SHP77 treated with DMSO at 0.1 percent for 48 hours (cell line): ENCODE results near the gene ARHGEF9.

Experiments
- DNase-seq: peaks from one replicate; lab custom pipeline; 2025; lab: John Stamatoyannopoulos, UW

Gene ARHGEF9

DNA sequence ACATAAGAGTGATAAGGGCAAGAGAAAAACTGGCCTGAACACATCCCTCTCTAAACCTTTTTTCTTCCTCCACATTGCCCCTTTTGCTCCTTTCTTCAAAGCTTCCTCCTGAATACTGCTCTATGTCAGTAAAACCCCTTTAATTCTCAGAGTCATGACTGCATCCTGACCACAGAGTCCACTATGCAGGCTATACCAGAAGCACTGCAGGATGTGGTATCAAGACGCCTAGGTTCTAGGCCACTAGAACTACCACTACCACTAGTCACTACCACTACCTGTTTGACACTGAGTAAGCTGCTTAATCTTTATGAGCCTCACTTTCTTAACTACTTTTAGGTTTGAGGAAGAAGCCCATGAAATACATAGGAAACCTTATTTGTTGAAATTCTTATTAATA is 38.7 kb downstream of the ARHGEF9 start:
- no peak for DNase-seq

DNA sequence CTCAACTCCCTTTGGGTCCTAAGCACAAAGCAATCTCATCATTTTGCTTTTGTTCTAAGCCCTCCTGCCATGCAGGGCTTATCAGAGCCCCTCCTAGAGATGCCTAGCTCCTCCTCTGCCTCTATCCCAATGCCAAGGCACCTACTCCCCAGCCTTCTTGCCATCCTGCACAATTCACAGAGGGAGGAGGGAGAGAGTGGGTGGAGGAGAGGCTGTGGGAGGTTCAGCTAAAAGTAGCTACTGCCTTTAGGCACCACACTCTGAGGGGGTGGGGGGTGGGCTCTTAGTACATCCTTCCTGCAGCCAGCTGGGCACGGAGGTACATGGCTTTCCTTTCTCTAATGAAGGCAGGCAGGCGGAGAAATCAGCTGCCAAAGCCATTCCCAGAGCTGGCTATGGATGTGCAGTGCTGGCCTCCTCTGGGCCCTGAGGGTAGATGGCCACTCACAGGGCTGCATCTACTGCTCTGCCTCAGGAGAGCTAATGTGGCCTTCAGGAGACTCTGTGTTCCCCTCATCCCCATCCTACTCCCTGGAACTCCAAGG is 40.1 kb downstream of the ARHGEF9 start:
- no peak for DNase-seq

DNA sequence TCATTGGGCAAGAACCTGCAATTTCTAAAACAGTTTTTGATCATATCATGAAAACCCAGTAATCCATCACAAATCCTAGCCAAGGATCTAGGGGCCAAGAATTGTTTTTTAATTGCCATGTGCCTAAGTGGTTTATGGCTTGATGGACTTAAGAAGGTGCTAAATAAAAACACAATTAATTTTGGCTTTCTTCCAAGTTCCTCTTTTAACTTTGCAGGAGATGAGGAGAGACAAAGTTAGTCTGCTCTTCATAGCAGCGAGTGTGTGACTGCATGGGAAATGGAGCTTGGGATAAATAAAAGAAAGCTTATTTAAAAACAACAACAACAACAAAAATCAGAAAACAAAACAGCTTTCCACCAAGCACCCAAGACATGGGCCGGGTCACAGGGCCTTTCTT is 41.4 kb downstream of the ARHGEF9 start:
- no peak for DNase-seq

DNA sequence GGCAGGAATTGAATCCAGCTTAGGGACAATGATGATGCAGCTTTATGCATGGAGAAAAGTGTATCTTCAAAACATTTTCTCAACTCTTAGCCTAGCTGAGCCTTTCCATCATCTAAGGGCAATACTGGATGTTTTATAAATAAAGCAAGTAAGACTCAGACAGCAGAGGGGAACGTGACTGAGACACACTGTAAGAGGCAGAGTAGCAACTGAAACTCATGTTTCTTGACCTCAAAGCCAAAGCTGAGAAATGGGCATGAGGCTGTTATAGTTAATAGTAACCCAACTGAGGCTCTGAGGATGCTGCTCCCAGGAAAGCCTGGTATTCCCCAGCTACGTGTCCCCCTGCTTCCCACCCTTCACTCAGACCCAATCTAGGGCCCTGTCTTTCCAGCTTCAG is 44.6 kb downstream of the ARHGEF9 start:
- DNase-seq, result no peak

DNA sequence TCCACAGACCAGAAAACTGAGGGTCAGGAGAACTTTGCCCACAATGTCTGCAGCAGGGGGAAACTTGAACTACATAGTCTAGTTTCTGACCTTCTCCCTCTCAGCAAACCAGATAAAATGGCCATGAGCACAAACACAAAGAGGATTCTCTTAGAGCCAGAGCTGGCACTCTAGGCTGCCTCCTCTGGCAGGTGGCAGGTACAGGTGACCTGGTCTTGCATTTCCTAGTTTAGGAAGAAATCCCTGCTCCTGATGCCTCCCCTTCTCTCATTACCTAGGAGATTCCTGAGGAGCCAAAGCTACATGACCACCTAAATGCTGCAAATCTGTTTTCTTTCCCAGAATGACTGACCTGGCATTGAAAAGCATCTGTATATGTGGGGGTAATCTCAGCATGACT is 45.1 kb downstream of the ARHGEF9 start:
- DNase-seq, result no peak

DNA sequence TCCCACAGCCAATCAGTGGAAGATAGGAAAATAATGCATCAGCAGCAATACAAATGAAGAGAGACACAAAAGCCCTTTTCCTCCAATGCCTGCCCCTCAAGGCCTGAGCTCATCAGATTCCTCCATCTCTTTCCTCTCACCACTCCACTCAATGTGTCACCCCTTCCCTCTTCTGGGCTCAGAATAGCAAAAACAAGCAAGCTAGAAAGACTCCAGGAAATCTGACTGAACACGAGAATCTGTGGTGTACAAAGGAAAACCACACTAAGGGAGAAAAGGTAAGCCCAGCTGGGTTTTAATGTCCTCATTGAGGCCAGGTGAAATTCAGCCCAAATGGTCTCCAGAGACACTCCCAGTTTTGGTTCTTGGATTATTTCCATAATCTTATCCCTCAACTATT is 46.3 kb downstream of the ARHGEF9 start:
- no peak for DNase-seq

DNA sequence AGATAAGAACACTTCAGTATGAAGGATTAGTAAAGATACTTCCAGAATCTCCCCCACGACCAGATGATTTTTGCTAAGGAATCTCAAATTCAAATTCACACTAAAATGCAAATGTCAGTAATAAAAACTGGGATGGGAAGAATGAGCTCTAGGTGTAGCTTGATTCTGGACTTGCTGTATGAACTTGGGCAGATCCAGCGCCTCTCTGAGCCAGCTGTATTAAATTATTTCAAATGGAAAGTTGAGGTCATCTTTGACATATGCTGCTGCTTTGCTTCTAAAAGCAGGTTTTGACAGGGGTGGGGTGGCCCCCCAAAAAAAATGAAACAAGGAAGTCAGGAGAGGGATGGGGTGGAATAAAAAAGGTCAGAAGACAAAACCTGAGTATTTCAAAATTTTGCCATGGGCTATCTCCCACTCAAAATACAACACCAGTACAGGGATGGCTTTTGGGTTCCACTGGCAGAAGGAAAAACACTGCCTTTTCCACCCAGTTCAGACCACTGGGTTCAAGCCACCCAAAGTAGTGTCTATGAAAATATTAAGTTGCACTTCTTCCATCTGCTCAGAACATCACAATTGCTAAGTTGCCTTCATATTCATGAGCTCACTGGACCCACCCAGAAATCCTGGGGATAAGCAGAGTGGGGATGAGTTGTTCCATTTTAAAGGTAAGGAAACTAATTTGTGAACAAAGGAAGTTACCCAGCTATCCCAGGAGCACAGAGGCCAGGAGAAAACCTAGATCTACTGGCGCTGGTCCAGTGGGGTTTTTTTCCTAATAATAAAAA is 47.7 kb downstream of the ARHGEF9 start:
- DNase-seq, result no peak

DNA sequence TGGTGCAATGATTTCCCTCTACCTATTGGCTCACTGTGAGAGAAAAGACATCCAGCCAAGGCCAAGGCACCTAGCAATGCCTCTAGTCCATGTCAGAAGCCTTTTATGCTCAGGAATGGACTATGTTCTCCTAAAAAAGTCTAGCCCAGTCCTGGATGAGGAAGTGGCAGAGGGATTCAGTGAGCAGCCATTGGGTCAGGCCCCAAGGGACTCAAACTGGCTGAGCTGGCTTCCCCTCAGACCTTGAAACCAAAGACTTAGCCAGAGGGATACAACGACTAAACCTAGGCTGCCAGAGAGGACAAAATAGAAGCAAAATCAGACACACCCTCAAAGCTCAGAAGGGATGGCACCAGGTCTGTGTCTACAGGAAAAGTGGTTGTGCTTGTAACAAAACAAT is 49.1 kb downstream of the ARHGEF9 start:
- DNase-seq, result no peak

DNA sequence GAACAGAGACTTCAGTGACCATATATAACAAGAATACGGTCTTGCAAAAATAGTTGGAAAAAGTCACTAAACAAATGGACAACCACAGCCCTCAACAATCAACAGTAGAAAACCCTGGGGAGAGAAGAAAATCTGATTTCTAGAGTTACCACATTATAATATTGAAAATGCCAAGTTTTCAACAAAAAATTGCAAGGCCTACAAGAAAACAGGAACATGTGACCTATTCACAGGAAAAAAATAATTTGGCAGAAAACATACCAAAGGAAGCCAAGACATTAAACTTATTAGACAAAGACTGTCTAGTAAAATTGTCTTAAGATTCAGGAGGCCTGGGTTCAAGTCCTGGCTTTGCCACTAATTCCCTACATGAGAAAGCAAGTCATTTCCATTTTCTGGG is 64.7 kb downstream of the ARHGEF9 start:
- no peak for DNase-seq

DNA sequence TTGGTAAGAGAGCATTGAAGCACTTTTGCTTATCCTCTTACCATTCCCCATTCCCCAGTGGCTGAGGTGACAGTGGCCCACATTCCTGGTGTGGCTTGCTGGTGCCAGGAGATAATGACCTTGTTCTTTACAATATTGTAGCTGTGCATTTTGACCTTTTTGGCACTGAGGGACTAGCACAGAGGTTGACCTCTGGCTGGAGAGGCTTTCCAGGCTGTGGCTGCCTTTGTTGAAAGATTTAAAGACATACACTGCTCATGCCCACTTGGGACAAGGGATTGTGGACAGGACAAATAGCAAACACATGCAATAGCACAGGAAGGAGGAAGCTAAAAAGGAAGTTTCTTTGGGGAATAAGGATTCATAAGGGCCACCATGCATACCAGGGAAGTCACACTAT is 65.4 kb downstream of the ARHGEF9 start:
- no peak for DNase-seq

DNA sequence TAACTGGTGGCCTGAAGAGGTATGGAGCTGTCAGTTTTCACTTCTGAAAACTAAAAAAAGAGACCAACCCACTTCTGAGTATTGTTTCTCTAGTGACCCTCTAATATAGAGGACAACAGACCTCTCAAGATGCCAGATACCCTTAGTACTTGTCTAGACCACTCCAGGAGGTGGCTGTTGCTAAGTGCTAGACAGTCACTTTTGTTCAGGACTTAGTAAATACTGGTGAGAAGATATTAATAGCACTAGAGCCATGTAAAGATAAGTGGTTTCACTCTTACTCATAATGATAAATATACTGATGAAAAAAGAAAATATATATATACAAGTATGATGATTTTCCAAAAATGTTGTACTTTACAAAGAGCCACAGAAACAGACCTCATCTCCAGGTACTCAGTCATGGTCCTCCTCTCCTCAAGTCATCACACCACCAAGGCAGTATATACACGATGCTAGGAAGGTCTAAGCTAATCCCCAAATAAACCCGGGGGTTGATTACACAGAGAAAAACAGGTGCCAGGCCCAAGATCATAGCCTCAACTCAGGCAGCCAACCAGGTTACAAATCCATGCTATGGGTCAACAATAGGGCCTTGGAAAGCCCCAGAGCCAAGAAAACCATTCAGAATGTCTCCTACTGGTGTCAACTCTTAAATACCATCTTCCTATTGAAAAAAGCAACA is 66.9 kb downstream of the ARHGEF9 start:
- no peak for DNase-seq

DNA sequence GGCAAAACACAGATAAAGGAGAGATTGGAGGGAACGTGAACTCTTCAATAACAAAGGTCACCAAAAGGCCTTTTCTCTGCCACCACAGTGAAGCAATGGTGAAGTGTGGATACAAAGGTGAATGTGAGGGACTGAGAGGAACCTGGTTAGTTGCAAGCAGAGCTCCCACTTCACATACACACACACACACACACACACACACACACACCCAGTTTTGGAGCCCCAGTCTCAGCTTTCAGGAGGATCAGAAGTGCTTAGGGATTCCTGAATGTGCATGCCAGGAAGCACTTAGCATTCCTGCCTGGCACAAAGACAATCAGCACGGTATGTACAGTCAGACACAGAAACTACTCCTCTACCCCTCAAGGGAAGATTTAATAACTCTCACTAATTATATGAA is 71.5 kb downstream of the ARHGEF9 start:
- DNase-seq, result no peak

DNA sequence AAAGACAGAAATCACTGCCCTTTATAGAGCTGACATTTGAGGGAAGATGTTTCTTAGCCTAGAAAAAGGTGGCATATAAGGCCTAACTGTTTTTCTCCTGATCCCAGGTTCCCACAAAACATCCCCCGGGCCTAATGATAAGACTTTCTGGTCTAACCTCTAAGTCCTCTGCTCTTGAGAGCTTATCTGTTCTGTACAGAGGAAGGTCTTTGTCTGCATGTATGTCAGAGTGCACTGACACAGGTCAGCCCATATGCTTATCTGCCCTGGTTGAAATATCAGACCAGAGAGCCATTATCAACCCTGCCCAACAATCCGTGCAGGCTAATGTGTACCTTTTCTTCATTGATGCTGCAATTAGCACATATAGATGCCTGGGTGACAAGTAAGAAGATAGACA is 76.2 kb downstream of the ARHGEF9 start:
- no peak for DNase-seq

DNA sequence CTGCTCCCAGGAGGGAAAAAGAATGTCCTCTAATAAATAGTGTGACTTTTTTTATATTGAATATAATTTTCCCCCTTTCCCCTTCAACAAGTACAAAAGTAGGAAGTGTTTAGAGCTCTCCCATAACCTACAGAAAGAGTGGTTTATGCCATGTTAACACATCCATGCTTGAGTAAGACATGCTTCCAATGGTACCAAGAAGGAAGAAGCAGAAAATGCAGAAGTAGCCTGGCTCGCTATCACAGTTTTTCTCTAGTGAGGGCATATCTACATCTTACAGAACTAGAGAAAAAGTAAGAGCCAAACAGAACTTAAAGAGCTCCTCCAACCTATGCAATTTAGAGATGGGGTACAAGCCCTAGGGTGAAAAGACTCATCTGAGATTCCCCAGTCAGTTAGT is 82.5 kb downstream of the ARHGEF9 start:
- no peak for DNase-seq

DNA sequence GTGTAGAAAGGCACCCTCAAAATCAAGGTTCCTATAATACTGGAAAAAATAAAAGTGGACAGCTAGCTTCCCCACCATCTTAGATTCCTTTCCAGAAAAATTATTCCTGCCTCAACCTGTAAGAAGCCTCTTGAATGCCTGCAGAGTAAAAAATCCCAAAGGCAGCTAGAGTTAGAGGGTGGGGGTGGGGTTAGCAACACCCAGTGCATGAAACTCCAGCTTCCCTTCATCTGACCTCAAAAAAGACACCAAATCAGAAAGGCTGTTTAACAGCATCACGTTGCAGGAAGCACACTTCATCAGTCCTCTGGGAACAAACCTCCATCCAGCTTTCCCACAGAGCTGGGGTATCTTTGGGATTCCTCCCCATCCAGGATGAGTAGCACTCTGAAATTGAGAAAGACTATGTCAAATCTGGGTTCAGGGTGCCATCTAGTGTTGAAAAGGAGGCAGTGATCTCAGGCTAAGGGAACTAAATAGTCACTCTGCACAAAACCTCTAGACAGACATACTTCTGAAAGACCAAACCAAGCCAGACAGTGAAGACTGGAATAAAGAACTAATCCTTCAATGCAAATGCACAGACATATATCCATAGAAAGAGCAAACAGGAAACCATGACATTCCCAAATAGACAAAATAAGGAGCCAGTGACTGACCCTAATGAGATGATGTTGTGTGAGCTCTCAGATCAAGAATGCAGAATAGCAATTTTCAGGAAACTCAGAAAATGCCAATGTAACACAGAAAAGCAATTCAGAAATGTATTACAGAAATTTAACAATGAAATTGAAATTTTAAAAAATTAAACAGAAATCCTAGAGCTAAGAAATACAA is 97.9 kb downstream of the ARHGEF9 start:
- no peak for DNase-seq

DNA sequence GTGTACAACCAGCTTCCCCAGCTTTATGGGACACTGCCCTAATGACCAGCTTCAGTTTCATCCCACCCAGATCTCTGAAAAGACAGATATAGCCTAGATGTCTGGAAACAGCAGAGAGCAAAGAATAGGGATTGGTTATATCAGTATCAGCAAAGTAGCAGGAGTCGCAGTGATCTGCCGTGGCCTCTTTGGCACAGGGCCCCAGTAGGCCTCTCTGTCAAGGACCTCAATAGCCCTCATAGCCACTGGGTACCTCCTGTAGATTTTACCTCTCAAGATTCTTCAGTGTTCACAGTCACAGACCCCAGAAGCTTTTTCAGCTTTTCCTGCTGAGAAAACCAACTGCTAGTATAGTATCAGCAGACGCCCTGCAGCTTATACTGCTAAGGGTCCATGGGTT is 104.6 kb downstream of the ARHGEF9 start:
- no peak for DNase-seq

DNA sequence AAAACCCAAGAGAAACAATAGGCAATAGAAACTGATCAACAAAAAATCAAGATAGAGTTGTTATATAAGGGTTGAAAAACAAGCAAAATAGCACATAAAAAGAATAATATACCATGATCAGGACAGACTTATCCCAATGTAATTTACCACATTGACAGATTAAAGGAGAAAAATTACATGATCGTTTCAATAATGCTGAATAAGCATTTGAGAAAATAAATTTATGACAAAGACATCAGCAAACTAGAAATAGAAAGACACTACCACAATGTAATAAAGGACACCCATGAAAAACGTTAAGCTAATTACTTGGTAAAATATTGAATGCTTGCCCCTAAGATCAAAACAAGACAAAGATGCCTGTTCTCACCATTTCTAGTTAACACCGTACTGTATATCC is 105.6 kb downstream of the ARHGEF9 start:
- DNase-seq, result no peak

DNA sequence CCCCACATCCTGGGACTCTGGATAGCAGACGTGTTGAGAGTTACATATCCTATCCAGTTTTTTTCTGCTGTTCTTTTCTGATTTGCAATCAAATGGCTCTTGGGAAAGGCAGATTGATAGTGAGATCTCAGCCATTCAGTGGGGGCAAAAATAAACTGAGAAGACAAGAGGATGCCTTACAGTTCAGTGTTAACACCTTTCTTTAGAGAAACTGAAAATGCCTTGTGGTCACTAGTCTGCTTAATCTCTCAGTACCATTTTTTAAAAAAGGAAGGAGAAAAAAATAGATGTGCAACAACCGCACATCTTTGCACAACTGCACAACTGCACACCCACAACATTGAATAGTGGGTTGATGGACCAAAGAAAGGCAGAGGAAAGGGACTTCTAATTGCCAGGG is 109.3 kb downstream of the ARHGEF9 start:
- DNase-seq, result no peak

DNA sequence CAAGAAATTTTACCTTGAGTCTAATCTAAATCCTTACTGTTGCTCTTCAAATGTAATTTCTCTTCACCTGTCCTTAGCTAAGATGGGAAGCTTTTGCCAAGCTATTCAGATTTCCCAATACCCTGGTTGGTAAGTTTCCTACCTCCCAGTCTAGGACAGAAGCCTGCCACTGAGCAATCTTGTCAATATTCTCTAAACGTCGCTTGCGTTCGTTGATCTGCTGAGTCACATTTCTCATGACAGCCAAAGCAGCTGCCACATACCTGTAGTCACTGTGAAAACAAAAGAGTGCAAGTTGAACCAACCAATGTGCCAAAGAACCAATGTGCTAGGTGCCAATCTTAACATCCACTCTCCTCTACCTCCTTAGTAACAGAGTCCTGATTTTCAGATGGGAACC is 111.1 kb downstream of the ARHGEF9 start:
- no peak for DNase-seq

DNA sequence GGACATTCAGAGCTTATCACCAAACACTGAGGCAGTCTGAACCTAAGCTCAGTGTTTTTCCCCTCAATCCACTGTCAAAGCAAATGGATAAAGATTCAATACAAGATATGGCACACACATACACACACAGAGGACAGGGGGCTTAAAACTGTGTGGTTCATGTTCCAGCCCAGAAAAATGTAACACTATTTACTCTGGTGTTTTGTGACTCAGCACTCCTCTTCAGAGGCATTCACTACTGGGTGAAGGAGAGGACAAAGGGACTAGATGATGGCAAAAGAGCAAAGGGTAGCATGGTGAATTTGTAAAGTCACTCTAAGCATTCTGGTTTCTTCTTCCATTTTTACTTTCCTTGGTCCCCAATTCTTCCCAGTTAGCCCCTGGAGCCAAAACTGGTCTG is 120.3 kb downstream of the ARHGEF9 start:
- no peak for DNase-seq

DNA sequence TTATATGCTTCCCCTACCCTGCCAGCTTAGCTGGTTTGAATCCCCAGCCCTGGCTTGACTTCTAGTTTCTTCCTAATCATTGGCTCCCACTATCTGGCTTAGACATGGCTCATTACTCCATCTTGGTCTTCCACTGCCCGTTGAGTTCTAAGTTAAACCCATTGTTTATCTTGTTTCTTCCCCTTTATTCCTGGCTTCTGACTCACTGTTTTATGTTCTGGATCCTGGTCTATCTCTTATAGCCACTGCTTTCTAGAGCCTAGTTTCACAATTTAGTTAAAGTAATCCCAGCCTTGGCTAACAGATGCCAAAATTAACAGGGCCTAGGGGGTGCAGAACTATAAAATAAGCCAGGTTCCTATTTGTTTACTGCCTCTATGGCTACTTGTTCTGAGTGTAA is 120.9 kb downstream of the ARHGEF9 start:
- no peak for DNase-seq

DNA sequence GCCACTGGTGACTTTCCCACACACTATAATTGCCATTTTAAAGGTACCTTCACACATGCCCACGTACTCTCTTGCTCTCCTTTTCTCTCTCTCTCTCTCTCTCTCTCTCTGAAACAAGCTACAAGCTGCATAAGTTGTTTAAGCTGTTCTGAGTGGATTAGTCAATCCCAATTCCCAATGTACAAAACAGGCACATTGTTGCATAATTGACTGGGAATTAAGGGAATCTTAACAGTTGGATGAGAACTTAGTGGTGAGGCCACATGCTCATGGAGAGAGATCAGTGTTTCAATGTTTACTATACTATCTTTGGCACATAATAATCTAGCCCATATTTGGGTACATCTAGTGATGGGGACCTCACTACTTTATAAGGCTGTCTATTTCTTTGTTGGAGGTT is 123.3 kb downstream of the ARHGEF9 start:
- no peak for DNase-seq

DNA sequence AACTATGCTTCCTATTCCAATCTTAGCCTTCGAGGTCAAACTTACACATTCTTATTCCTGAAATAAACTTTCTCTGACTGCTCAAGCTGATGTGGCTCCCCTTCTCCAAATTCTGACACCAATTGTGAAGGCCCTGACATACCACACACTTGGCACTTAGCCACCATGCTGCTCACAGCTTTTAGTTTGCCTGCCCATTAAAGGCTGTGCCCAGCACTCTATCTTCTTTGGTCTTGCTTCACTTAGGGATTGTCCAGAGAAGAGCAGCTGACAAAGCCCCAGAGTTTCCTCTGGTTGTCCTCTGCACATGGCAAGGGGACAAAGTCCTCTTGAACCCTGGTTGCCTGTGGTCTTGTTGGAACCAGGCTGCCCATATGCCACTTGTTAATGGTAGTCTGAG is 126.1 kb downstream of the ARHGEF9 start:
- DNase-seq, result no peak
